ENCODE data around the gene DNM3.

The DNM3 gene

DNA sequence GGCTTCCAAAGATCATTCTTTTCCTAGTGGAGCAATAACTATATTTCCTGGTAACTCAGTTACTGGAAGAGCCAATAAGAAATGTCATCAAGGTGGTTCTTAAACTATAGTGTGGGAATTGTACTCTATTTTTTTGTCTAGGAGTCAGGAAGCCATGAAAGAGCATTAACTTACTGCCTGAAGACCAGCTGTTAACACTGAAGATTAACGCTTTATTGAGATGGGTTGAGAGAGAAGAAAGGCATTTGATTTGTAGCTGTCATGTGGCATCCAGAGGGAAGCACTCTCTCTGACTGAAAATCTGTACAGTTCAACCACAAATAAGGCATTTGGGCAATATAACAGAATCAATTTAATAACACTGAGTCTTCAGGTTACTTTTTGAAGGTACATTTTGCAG lies 76.0 kb downstream of the DNM3 start:
- no peaks in the 10 kb centered on the region for H3K4me1 ChIP-seq (ENCODE audit: control insufficient read depth, insufficient read depth, low read length)
- CTCF ChIA-PET, result interaction anchor here (0.6 to 1.1 kb wide), 2 partner anchors 61 to 217 kb away, joined by 3 read pairs; no protein-coding TSS in a partner anchor

DNA sequence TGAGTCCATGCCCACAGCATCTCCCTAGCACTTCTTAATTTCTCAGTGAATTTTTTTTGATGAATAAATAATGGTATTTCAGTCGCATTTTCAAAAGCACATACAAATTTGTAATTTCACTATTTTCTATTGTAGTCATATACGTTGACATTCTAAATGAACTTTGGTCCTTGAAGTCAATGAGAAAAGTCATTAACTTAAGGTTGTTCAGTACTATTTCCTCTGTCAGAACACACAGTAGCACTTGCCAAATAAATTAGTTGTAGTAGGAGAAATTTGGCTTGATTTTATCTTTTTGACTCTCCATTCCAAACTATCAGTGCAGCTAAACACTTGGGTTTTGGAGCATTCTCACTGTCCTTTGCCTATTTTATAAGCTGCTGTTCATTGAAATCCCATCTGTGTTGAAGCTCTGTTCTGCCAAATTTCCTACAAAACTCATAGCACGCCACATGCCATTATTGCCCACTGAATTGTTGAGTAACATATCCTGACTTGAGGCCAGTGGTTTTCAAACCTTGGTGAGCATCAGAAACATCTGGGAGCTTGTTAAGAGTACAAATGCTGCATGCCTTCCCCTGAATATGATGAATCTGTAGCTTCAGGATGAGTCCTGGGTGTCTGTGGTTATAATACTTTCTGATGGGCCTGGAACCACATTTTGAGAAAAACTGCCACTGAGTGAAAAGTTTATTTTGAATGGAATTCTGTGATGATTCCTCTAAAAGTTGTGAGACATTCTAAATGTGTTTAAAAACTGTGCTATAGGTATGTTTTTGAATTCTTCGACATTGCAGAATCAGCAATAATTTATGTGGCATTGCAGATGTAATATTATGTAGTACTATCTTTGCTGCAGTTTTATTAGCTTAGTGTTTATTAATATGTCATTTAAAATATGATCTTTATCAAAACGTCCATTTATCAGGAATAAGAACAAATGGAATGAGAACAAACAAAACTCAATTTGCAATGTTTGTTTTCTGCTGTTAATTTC lies 78.9 kb downstream of the DNM3 start:
- Histone ChIP-seq H3K9me3 (ENCODE audit: control insufficient read depth, insufficient read depth, low read depth, low read length) (no peaks in the 10 kb centered on the region), H3K27ac (ENCODE audit: extremely low read depth, low read depth, low read length) (no peak overlapping the region), H3K4me3 (ENCODE audit: low read depth, low read length) (no peak overlapping the region), H3K4me1 (ENCODE audit: control insufficient read depth, insufficient read depth, low read length) (no peaks in the 10 kb centered on the region), H3K36me3 (ENCODE audit: control insufficient read depth in 2 of 2, insufficient read depth in 1 of 2, low read length in 2 of 2) (no peaks in the 10 kb centered on the region)
- POLR2A ChIA-PET, result no interaction called here
- CTCF ChIA-PET, result interaction anchor here (0.9 kb wide), 1 partner anchor 119 kb away, joined by 4 read pairs; no protein-coding TSS in a partner anchor
- no peak for TF ChIP-seq SCRT2 (tag by site-specific recombination; IDR thresholded peaks at IDR 0.05)
- no peak for TF ChIP-seq ZNF561 (tag by site-specific recombination; IDR thresholded peaks at IDR 0.05; ENCODE audit: borderline replicate concordance)
- TF ChIP-seq ZNF175 (tag by site-specific recombination; IDR thresholded peaks at IDR 0.05), result no peak
- TF ChIP-seq ZNF324 (tag by site-specific recombination; IDR thresholded peaks at IDR 0.05), result no peak
- TF ChIP-seq INSM2 (tag by site-specific recombination; IDR thresholded peaks at IDR 0.05), result no peak
- no peak for TF ChIP-seq ZIC2 (tag by site-specific recombination; IDR thresholded peaks at IDR 0.05)
- no peak for TF ChIP-seq ZSCAN30 (tag by site-specific recombination; IDR thresholded peaks at IDR 0.05)
- TF ChIP-seq ZNF280D (tag by site-specific recombination; IDR thresholded peaks at IDR 0.05), result no peak

More for the DNA sequence above, 76.0 kb downstream of the DNM3 start:
- POLR2A ChIA-PET, result no interaction called here
- Histone ChIP-seq H3K36me3 (ENCODE audit: control insufficient read depth in 2 of 2, insufficient read depth in 1 of 2, low read length in 2 of 2) (no peaks in the 10 kb centered on the region), H3K4me3 (ENCODE audit: low read depth, low read length) (no peak overlapping the region), H3K9me3 (ENCODE audit: control insufficient read depth, insufficient read depth, low read depth, low read length) (no peaks in the 10 kb centered on the region), H3K27ac (ENCODE audit: extremely low read depth, low read depth, low read length) (no peak overlapping the region)
- no peak for TF ChIP-seq ZBTB1 (tag by site-specific recombination; IDR thresholded peaks at IDR 0.05)
- no peak for TF ChIP-seq ZNF2 (tag by site-specific recombination; IDR thresholded peaks at IDR 0.05)
- no peak for TF ChIP-seq ZNF549 (tag by site-specific recombination; IDR thresholded peaks at IDR 0.05)
- TF ChIP-seq ZNF266 (tag by site-specific recombination; IDR thresholded peaks at IDR 0.05; ENCODE audit: low read depth), result no peak
- TF ChIP-seq TRIM28 (IDR thresholded peaks at IDR 0.05; ENCODE audit: borderline replicate concordance, low read length), result no peak
- no peak for TF ChIP-seq ZNF501 (tag by site-specific recombination; IDR thresholded peaks at IDR 0.05)
- TF ChIP-seq, protein P1, sequence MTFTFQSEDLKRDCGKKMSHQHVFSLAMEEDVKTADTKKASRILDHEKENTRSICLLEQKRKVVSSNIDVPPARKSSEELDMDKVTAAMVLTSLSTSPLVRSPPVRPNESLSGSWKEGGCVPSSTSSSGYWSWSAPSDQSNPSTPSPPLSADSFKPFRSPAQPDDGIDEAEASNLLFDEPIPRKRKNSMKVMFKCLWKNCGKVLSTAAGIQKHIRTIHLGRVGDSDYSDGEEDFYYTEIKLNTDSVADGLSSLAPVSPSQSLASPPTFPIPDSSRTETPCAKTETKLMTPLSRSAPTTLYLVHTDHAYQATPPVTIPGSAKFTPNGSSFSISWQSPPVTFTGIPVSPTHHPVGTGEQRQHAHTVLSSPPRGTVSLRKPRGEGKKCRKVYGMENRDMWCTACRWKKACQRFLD (tag by site-specific recombination; IDR thresholded peaks at IDR 0.05), result no peak
- TF ChIP-seq PRDM2 (tag by site-specific recombination; IDR thresholded peaks at IDR 0.05; ENCODE audit: borderline replicate concordance), result no peak
- no peak for TF ChIP-seq ZNF341 (tag by site-specific recombination; IDR thresholded peaks at IDR 0.05; ENCODE audit: low read depth)
- no peak for TF ChIP-seq ZNF664 (tag by site-specific recombination; IDR thresholded peaks at IDR 0.05)
- no peak for TF ChIP-seq BCL11B (tag by site-specific recombination; IDR thresholded peaks at IDR 0.05; ENCODE audit: low read depth)
- no peak for TF ChIP-seq ZNF571 (tag by site-specific recombination; IDR thresholded peaks at IDR 0.05)
- no peak for TF ChIP-seq ZNF335 (tag by site-specific recombination; conservative IDR thresholded peaks at IDR 0.05)
- no peak for TF ChIP-seq EGR2 (tag by site-specific recombination; IDR thresholded peaks at IDR 0.05; ENCODE audit: low read depth)
- no peak for TF ChIP-seq ZNF155 (tag by site-specific recombination; IDR thresholded peaks at IDR 0.05)
